Fibroblast of skin of scalp (primary cell): ENCODE data around the gene ADH6. TPM values are rescaled to one million over a fixed set of nuclear protein-coding genes. Genes with fewer than 3 reads are reported as not detected.
A peak's percentile ranks its signal among the peaks of the same experiment; 100 is the strongest.
"Not testable (repeated sequence)": the region's sequence is repeated elsewhere in the genome, so short reads cannot be mapped to it uniquely, and the experiment has no call there.

Experiments
- DNase-seq: peaks from one replicate; pipeline ENCODE4 v3.0.0-alpha.2; 2013
- polyA plus RNA-seq, 2 experiments: library from polyadenylated mRNA; unstranded; fragments of 120-200 nt; gene quantifications; one replicate each; pipeline ENCODE4 v1.2.1, GENCODE V29; 2013; ENCODE audit not compliant: insufficient read length in 2 of 2

The ADH6 gene
- polyA plus RNA-seq (2013, experiment 1 of 2; ENCODE audit: insufficient read length), result 0.30 TPM
- polyA plus RNA-seq (2013, experiment 2 of 2; ENCODE audit: insufficient read length), result 0.71 TPM

- DNase-seq, result no peak
Observed at GRCh38 chr4:99219072-99219471, at the start of gene ADH6. ADH6 (minus strand) TSS chr4:99219246; CDS start chr4:99219152, 94 bp downstream.

GRCh38 chr4:99264927-99265326 is 45.9 kb upstream of the ADH6 start:
- DNase-seq, result no peak

GRCh38 chr4:99252746-99253145 is 33.7 kb upstream of the ADH6 start:
- no peak for DNase-seq

- peak; percentile 4 for DNase-seq
Observed at GRCh38 chr4:99248714-99249113, 29.7 kb upstream of the ADH6 start.

- DNase-seq, result no peak
Observed at GRCh38 chr4:99235955-99236354, 16.9 kb upstream of the ADH6 start.

GRCh38 chr4:99234331-99235010 is 15.4 kb upstream of the ADH6 start:
- DNase-seq, result no peak

GRCh38 chr4:99233397-99233796 is 14.4 kb upstream of the ADH6 start:
- not testable (repeated sequence) for DNase-seq

GRCh38 chr4:99228706-99229105 is 9.7 kb upstream of the ADH6 start:
- DNase-seq, result not testable (repeated sequence)

- not testable (repeated sequence) for DNase-seq
Observed at GRCh38 chr4:99227646-99228045, 8.6 kb upstream of the ADH6 start.

- no peak for DNase-seq
Observed at GRCh38 chr4:99221980-99222379, 2.9 kb upstream of the ADH6 start.

GRCh38 chr4:99219479-99219878 is 433 bp upstream of the ADH6 start:
- DNase-seq, result no peak

GRCh38 chr4:99215521-99215920 is 3.5 kb downstream of the ADH6 start:
- no peak for DNase-seq

- no peak for DNase-seq
Observed at GRCh38 chr4:99210789-99211188, 8.3 kb downstream of the ADH6 start.

- peak; percentile 67 for DNase-seq
Observed at GRCh38 chr4:99209671-99210070, 9.4 kb downstream of the ADH6 start.

GRCh38 chr4:99208719-99209075 is 10.3 kb downstream of the ADH6 start:
- DNase-seq, result no peak

- peak; percentile 46 for DNase-seq
Observed at GRCh38 chr4:99207911-99208718, 10.9 kb downstream of the ADH6 start.

- no peak for DNase-seq
Observed at GRCh38 chr4:99207069-99207743, 11.8 kb downstream of the ADH6 start.

- peak; percentile 83 for DNase-seq
Observed at GRCh38 chr4:99205153-99205979, 13.7 kb downstream of the ADH6 start.

GRCh38 chr4:99202536-99202935 is 16.5 kb downstream of the ADH6 start:
- DNase-seq, result no peak

- no peak for DNase-seq
Observed at GRCh38 chr4:99202094-99202493, 17.0 kb downstream of the ADH6 start.

- DNase-seq, result peak; percentile 33
Observed at GRCh38 chr4:99201690-99202089, 17.4 kb downstream of the ADH6 start.

- no peak for DNase-seq
Observed at GRCh38 chr4:99200138-99200537, 18.9 kb downstream of the ADH6 start.
